Measurements from ENCODE around the gene ITGAL.

ITGAL gene

GRCh38 chr16:30541502-30542329 lies 69.2 kb downstream of the ITGAL start:
- no peak for DNase-seq (ENCODE audit: extremely low read depth in 1 of 2, low read depth in 1 of 2)

- no peak for DNase-seq (ENCODE audit: extremely low read depth in 1 of 2, low read depth in 1 of 2)
These were observed 70.5 kb downstream of the ITGAL start for GRCh38 chr16:30543067-30543466.

DNA sequence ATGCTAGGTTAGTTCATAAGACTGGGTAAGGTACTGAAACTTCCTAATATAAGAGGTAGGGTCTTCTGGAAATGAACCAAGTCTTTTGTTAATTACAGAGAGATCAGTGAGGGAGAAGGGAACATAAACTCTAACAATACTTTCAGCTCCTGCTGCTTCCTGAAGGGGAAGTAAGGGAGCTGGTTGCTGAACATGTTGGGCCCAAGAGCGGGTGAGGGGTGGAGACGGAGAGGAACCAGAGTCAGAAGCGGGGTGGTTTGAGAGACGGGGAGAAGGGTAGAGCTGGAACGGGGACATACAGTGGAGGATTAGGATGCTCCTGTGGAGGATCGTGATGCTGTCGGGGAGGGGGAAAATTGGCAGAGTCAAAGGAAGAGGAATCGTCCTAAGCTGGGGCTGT lies 73.6 kb downstream of the ITGAL start:
- no peak for DNase-seq (ENCODE audit: extremely low read depth in 1 of 2, low read depth in 1 of 2)

DNA sequence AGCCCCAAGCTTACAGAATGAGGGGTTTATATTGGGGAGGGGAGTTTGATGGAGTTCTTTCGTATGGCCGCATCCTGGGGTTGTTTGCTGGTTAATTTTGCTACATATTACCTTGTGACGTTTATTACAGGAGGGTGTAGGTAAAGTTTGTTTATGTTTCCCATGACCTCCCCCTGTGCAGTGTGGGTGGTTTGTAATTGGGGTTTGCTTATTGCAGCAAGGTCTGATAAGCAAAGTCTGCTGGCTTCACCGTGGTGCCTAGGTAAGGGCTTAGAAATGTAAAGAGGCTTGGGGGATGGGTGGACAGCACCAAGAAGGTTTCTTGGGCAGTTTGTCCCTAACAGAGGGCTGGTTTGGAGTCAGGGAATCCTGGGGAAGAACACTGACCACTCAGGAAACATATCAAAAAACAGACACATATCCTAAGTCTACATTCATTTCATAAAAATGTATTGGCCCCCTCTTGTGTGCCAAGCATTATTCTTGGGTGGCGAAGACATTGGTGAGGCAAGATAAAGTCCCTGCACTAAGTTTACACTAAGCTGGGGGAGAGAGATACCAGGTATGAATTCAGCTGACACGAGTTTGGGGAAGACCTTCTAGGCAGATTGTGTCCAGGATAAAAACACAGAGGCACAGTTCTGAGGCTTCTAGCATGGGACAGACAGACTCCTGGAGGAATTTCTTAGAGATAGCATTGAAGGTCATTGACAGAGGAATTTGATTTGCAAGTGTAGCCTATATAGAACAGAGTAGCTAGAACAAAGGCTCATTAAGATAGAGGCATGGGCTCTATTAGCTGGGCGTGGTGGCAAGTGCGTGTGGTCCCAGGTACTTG lies 76.1 kb downstream of the ITGAL start:
- no peak for DNase-seq (ENCODE audit: extremely low read depth in 1 of 2, low read depth in 1 of 2)

DNA sequence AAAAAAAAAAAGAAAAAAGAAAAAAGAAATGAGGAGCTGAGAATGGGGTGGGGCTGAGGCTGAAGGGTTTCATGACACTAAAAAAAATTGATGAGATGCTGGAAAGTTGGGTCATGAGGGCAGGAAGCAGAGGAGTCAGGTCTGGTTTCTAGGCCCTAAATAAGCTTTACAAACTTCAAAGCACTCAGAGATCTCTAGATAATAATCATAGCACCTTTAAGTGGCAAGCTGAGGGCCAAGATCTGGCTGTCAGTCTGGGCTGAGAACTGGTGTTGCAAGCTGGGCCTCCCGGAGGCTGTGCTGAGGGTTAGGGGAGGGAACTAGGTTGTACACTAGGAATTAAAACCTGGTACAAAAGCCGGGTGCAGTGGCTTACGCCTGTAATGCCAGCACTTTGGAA lies 79.2 kb downstream of the ITGAL start:
- DNase-seq (ENCODE audit: extremely low read depth in 1 of 2, low read depth in 1 of 2) = peak in 1 of 2 donors; percentile 63

GRCh38 chr16:30552956-30553355 lies 80.4 kb downstream of the ITGAL start:
- no peak for DNase-seq (ENCODE audit: extremely low read depth in 1 of 2, low read depth in 1 of 2)

- DNase-seq (ENCODE audit: extremely low read depth in 1 of 2, low read depth in 1 of 2) = no peak
These were observed 80.9 kb downstream of the ITGAL start for GRCh38 chr16:30553393-30553899.

DNA sequence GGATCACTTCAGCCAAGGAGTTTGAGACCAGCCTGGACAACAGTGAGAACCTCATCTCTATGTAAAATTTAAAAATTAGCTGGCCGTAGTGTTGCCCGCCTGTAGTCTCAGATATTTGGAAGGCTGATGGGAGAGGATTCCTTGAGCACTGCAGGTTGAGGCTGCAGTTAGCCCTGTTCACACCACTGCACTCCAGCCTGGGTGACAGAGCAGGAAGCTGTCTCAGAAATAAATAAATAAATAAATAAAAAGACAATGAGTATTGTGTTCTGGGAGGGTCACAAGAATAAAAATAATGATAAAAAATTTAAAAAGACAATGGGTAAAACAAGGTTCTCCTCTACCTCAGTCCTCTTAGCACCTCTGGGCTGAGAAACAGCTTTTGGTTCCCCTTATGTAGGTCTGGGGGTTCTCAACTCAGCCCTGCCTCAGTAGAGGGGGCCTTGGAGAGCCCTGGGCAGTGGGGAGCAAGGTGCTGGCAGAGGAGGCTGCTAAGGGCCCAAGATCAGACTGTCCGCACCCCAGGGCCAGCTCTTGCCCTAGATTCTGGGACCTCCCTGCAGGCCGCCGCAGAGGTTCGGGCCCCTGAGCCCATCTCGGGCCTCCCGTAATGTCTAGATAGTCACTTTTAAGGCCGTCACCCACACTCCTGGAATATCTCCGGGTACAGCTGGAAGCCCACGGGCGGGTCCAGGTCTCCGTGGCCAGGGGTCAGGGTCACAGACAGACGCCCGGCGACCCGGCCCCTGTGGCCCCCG lies 82.2 kb downstream of the ITGAL start:
- no peak for DNase-seq (ENCODE audit: extremely low read depth in 1 of 2, low read depth in 1 of 2)

DNA sequence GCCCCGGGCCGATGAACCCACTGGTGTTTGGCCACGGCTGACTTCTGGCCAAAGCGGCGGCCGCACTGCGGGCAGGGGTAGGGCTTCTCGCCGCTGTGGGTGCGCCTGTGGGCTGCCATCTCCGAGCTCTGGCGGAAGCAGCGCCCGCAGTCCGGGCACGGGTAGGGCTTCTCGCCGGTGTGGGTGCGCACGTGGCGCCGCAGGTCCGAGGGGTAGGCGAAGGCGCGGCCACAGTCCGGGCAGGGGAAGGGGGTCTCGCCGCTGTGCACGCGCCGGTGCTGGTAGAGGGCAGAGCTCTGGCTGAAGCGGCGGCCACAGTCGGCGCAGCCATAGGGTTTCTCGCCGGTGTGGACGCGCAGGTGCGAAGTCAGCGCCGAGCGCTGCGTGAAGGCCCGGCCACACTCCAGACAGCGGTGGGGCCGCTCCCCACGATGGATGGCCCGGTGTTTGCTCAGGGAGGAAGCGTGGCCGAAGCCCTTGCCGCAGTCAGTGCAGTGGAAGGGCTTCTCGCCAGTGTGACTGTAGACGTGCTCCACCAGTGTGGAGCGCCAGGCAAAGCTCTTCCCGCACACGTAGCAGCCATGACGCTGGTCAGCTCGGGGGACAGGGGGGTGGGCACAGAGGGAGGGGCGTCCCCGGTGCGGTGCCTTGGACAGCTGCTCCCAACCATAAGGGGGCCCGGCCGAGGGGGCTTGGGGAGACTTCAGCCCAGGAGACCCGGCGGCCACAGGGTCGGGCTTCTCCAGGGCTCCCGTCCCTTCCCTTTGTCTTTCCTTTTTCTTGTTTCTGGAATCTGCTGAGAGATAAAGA lies 83.0 kb downstream of the ITGAL start:
- no peak for DNase-seq (ENCODE audit: extremely low read depth in 1 of 2, low read depth in 1 of 2)

GRCh38 chr16:30556125-30556473 lies 83.6 kb downstream of the ITGAL start:
- no peak for DNase-seq (ENCODE audit: extremely low read depth in 1 of 2, low read depth in 1 of 2)

GRCh38 chr16:30557707-30557956 lies 85.1 kb downstream of the ITGAL start:
- DNase-seq (ENCODE audit: extremely low read depth in 1 of 2, low read depth in 1 of 2) = no peak

DNA sequence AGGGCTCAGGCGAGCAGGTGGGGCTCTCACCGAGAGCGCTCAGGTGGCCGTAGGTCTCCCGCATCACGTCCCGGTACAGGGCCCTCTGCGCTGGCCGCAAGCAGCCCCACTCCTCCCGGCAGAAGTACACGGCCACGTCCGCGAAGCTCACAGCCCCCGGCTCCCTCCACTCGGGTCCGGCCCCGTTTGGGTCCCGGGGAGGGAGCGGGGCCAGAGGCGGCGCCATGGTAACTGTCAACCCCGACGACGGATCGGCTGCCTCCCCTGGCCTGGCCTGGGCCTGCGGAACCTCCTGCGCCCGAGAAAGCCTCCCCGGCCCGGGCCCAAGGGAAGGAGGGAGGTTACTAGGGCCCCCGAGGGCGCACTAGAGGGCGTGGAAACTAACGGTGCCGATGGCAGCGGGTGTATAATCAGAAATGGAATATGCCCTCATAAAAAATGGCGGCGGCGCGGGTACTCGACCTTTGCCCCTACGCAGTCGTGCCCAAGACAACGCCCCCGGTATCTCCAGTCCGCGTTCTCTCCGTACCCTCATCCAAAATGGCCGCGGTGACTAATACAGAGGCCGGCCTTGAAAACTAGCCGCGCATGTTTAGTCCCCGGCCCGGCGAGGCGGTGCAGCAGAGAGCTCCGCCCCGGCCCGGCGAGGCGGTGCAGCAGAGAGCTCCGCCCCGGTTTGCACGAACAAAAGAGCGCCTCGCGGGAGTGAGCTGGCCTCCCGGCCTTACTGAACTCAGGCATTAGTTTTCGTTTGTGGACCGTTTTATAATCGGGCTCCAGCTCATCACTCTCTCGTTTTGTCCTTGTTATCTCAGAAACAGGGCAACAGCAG lies 85.6 kb downstream of the ITGAL start, which contains the start of gene ZNF764:
ZNF764 (minus strand) TSS at position 418 of the 832 bp plus-strand sequence; CDS start at position 226, 192 bp downstream.
- peak; percentile 96 to 98 for DNase-seq (ENCODE audit: extremely low read depth in 1 of 2, low read depth in 1 of 2)

- DNase-seq (ENCODE audit: extremely low read depth in 1 of 2, low read depth in 1 of 2) = no peak
These were observed 86.3 kb downstream of the ITGAL start for GRCh38 chr16:30558789-30559377.

DNA sequence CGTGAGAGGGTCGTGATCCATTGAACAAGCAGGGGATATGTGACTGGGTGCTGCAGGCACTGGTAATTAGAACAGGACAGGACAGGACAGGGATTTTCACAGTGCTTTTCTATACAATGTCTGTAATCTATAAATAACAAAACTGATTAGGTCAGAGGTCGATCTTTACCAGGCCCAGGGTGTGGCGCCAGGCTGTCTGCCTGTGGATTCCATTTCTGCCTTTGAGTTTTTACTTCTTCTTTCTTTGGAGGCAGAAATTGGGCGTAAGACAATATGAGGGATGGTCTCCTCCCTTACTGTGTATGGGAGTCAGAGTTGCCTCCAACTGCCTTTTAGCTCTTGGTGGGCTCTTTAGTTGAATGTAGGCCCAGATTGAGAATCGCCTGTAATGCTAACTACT lies 87.1 kb downstream of the ITGAL start:
- no peak for DNase-seq (ENCODE audit: extremely low read depth in 1 of 2, low read depth in 1 of 2)

GRCh38 chr16:30561089-30561816 lies 88.7 kb downstream of the ITGAL start:
- no peak for DNase-seq (ENCODE audit: extremely low read depth in 1 of 2, low read depth in 1 of 2)

DNA sequence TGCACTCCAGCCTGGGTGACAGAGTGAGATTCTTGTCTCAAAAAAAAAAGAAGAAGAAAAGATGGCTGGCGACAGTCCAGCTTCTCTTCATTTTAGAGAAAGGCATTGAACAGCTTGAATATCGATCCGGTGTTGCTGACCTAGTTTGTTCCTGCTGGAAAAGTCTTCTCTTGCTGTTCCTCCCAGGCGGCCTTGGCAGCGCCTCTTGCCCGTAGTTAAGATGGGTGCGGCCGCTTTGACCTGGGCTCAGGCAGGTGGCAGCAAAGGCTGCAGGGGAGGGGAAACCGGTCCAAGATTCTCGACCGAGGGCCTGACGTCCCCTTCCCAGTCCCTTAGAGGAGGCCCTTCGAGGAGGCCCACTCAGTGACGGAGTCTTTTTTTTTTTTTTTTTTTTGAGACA lies 89.5 kb downstream of the ITGAL start:
- DNase-seq (ENCODE audit: extremely low read depth in 1 of 2, low read depth in 1 of 2) = no peak

DNA sequence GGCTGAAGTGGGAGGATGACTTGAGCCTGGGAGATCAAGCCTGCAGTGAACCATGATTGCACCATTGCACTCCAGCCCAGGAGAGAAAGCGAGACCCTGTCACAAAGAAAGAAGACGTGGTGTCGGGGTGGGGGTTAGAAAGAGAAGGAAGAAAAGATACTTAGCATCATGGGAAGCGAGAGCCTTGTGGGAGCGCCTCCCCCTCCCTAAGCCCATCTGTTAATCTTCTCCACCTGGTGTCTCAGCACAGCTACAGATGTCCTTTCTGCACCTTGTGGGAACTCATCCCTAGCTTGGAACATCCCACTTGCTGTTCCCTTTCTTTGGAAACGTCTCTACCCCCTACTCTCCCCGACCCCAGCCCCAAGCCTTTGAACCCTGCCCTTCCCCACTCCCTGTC lies 93.0 kb downstream of the ITGAL start:
- no peak for DNase-seq (ENCODE audit: extremely low read depth in 1 of 2, low read depth in 1 of 2)

DNA sequence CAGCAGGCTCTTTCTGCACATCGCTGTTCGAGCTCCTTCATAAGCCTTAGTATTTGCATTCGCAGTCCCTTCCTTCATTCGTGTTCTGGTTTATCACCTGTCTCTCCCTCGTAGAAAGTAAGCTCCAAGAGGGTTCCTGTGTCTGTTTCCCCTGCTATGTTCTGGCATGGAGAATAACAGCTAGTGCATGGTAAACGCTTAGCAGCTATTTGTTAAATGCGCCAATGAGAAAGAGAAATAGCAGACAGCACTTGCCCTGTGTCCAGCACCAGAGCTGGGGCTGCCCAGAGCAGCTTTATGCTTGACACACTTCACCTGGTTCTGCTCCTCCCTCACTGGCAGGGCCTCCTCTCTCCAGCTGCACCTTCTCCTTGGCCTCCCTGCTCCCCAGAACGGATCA lies 93.4 kb downstream of the ITGAL start:
- DNase-seq (ENCODE audit: extremely low read depth in 1 of 2, low read depth in 1 of 2) = no peak

GRCh38 chr16:30566531-30566930 lies 94.0 kb downstream of the ITGAL start:
- DNase-seq (ENCODE audit: extremely low read depth in 1 of 2, low read depth in 1 of 2) = no peak
